Measurements from ENCODE around the gene BRD3.

GRCh38 chr9:134002796-134003195, 65.0 kb downstream of the BRD3 start:
- TF ChIP-seq ZNF274 (IDR thresholded peaks at IDR 0.05; ENCODE audit: low read depth, low read length) (no peak), CTCF (IDR thresholded peaks at IDR 0.05 in 2 of 3, conservative IDR thresholded peaks at IDR 0.05 in 1 of 3; ENCODE audit: borderline replicate concordance in 1 of 3, insufficient read depth in 1 of 3, low read depth in 2 of 3, low read length in 2 of 3) (no peak), POLR2AphosphoS5 (IDR thresholded peaks at IDR 0.05; ENCODE audit: low read depth, low read length) (no peak), REST (IDR thresholded peaks at IDR 0.05; ENCODE audit: low read depth) (no peak), POLR2A (IDR thresholded peaks at IDR 0.05; ENCODE audit: borderline replicate concordance, extremely low read depth, insufficient read depth, insufficient read length) (no peak), SRF (IDR thresholded peaks at IDR 0.05; ENCODE audit: low read depth) (no peak), SIN3A (IDR thresholded peaks at IDR 0.05; ENCODE audit: low read depth) (no peak), EGR1 (IDR thresholded peaks at IDR 0.05; ENCODE audit: low read depth) (no peak), ZBTB33 (IDR thresholded peaks at IDR 0.05; ENCODE audit: extremely low read depth, insufficient replicate concordance, low read length) (no peak), TCF7L2 (IDR thresholded peaks at IDR 0.05; ENCODE audit: borderline replicate concordance, extremely low read depth, insufficient read depth, insufficient read length) (no peak), EZH2 (IDR thresholded peaks at IDR 0.05) (no peak), MAX (IDR thresholded peaks at IDR 0.05) (no peak), JUND (IDR thresholded peaks at IDR 0.05) (no peak), EZH2phosphoT487 (IDR thresholded peaks at IDR 0.05; ENCODE audit: borderline replicate concordance) (no peak)

Data from HCT116 (cell line).